ENCODE results near the gene HDDC3. TPM values are rescaled to one million over a fixed set of nuclear protein-coding genes. Genes with fewer than 3 reads are reported as not detected.

HDDC3 gene
- polyA plus RNA-seq, 1 of the 3 experiments (the other 2 are of a cell fraction), result 25.8 TPM

- no peak for DNase-seq
- peak overlapping the region in 1 of 2 experiments; percentile 88; a peak in 2 of 4 replicates for H3K27ac ChIP-seq (ENCODE audit: low read depth in 2 of 2, low read length in 1 of 2)
- H3K36me3 ChIP-seq (replicated peaks in 1 of 2; ENCODE audit: control insufficient read depth in 1 of 2, insufficient read depth in 2 of 2, low read length in 1 of 2), result peaks cover 6 to 30% of the 10 kb centered on the region in 2 experiments
- H3K4me1 ChIP-seq (ENCODE audit: control insufficient read depth in 1 of 2, insufficient read depth in 2 of 2, low read depth in 1 of 2, low read length in 1 of 2), result peaks cover 0 to 23% of the 10 kb centered on the region in 2 experiments; a peak in 1 of 4 replicates
- POLR2A ChIA-PET, result interaction anchor here (0.8 to 2.5 kb wide), 7 partner anchors 9 to 94 kb away, joined by 3 to 12 read pairs (median 5); partner anchors contain the start of genes HDDC3, UNC45A and VPS33B
- H3K27me3 ChIP-seq (ENCODE audit: insufficient read depth), result no peaks in the 10 kb centered on the region
- H3K9ac ChIP-seq, result peak overlapping the region; percentile 94; the same call in 1 of the 2 replicates
- no peaks in the 10 kb centered on the region for H3K9me2 ChIP-seq
- TF ChIP-seq JUND (IDR thresholded peaks at IDR 0.05) (no peak), NRF1 (IDR thresholded peaks at IDR 0.05; ENCODE audit: low read depth, low read length) (no peak), RXRA (IDR thresholded peaks at IDR 0.05; ENCODE audit: borderline replicate concordance, low read depth) (no peak), GABPA (IDR thresholded peaks at IDR 0.05; ENCODE audit: low read depth) (no peak), REST (IDR thresholded peaks at IDR 0.05; ENCODE audit: low read depth, low read length) (no peak), EZH2phosphoT487 (IDR thresholded peaks at IDR 0.05; ENCODE audit: borderline replicate concordance, low read depth) (no peak), FOXJ3 (CRISPR knock-in tag; IDR thresholded peaks at IDR 0.05) (no peak), TEAD4 (IDR thresholded peaks at IDR 0.05; ENCODE audit: borderline replicate concordance, insufficient read depth) (no peak), ELF1 (IDR thresholded peaks at IDR 0.05) (no peak), IRF3 (IDR thresholded peaks at IDR 0.05; ENCODE audit: low read depth, low read length) (no peak), NFIC (IDR thresholded peaks at IDR 0.05; ENCODE audit: borderline replicate concordance) (no peak), FOSL2 (IDR thresholded peaks at IDR 0.05; ENCODE audit: borderline replicate concordance, low read depth) (no peak), MEF2A (IDR thresholded peaks at IDR 0.05; ENCODE audit: borderline replicate concordance, low read depth) (no peak), GATA2 (CRISPR knock-in tag; IDR thresholded peaks at IDR 0.05) (no peak), SMC3 (IDR thresholded peaks at IDR 0.05; ENCODE audit: low read depth, low read length) (no peak), PBX3 (IDR thresholded peaks at IDR 0.05) (no peak), RFX5 (IDR thresholded peaks at IDR 0.05; ENCODE audit: low read length) (no peak)
- no peaks in the 10 kb centered on the region for H3K9me3 ChIP-seq
- peak overlapping the region; percentile 86 for H3K4me2 ChIP-seq
- CTCF ChIA-PET, result interaction anchor here (0.5 to 10.8 kb wide), 47 partner anchors 8 to 1121 kb away, joined by 3 to 186 read pairs (median 7); partner anchors contain the start of genes HDDC3, MAN2A2, PRC1 and UNC45A
- H3K79me2 ChIP-seq (ENCODE audit: insufficient read depth), result peaks cover 30% of the 10 kb centered on the region
- peaks cover 12% of the 10 kb centered on the region for H3F3A ChIP-seq (replicated peaks; ENCODE audit: insufficient read depth)
- H4K20me1 ChIP-seq (ENCODE audit: insufficient read depth), result no peaks in the 10 kb centered on the region
- H3K4me3 ChIP-seq (ENCODE audit: low read depth in 2 of 2, low read length in 1 of 2), result peak overlapping the region; percentile 76 to 81
- H2AFZ ChIP-seq (ENCODE audit: low read depth), result peak overlapping the region; percentile 74; the same call in 1 of the 2 replicates
- 59% methylated on average over 20 of the region's 20 CpGs for WGBS (ENCODE audit: low lambda C conversion rate)
Observed at GRCh38 chr15:90955624-90956273, 23.4 kb upstream of the HDDC3 start.

Data from SK-N-SH (cell line).